GM10266 (cell line): ENCODE results near the gene GPR31.

Experiments
- DNase-seq: peaks from one replicate; pipeline ENCODE4 v3.0.0; 2012; ENCODE audit errors: extremely low spot score
- CTCF ChIP-seq: IDR thresholded peaks from 2 replicates; pipeline ENCODE4 v1.5.1; 2012; ENCODE audit warnings: mild to moderate bottlenecking, low read depth; ENCODE audit not compliant: control insufficient read depth, insufficient read depth; ENCODE audit errors: missing control alignments

Gene GPR31

GRCh38 chr6:167113935-167114910 is 43.6 kb downstream of the GPR31 start:
- peak; percentile 83 for DNase-seq
- TF ChIP-seq CTCF: no peak

- no peak for DNase-seq
- TF ChIP-seq CTCF: no peak
These were observed 44.6 kb downstream of the GPR31 start for GRCh38 chr6:167113047-167113754.

- DNase-seq: no peak
- no peak for TF ChIP-seq CTCF
These were observed 45.4 kb downstream of the GPR31 start for GRCh38 chr6:167112421-167112820.

- no peak for TF ChIP-seq CTCF
- DNase-seq: no peak
These were observed 46.2 kb downstream of the GPR31 start for GRCh38 chr6:167111597-167111996.

GRCh38 chr6:167109651-167110050 is 48.1 kb downstream of the GPR31 start:
- TF ChIP-seq CTCF: no peak

GRCh38 chr6:167108278-167108677 is 49.5 kb downstream of the GPR31 start:
- no peak for DNase-seq
- no peak for TF ChIP-seq CTCF

More at GRCh38 chr6:167109651-167110050, 48.1 kb downstream of the GPR31 start:
- no peak for DNase-seq
